Measurements from ENCODE around the gene NKX2-3. TPM values are rescaled to one million over a fixed set of nuclear protein-coding genes. Genes with fewer than 3 reads are reported as not detected.

NKX2-3 gene
- total RNA-seq, 1 experiment from 2014 or later: 0.15 TPM

GRCh38 chr10:99525897-99526296 is 6.8 kb upstream of the NKX2-3 start:
- Histone ChIP-seq H3K9me3 (ENCODE audit: control insufficient read depth, insufficient read depth, low read depth, low read length) (no peaks in the 10 kb centered on the region), H3K27me3 (ENCODE audit: control insufficient read depth, insufficient read depth, low read length) (0 out of 2 replicates have a peak, but pooled peaks cover 2% of the 10 kb centered on the region), H3K4me1 (ENCODE audit: control insufficient read depth, insufficient read depth, low read length) (no peaks in the 10 kb centered on the region; the same call in 1 of the 2 replicates), H3K27ac (ENCODE audit: low read length) (no peak overlapping the region), H3K36me3 (ENCODE audit: control insufficient read depth, insufficient read depth, low read length) (no peaks in the 10 kb centered on the region), H3K4me3 (ENCODE audit: low read depth in 2 of 2, low read length in 2 of 2) (no peak overlapping the region)
- TF ChIP-seq, protein P1, sequence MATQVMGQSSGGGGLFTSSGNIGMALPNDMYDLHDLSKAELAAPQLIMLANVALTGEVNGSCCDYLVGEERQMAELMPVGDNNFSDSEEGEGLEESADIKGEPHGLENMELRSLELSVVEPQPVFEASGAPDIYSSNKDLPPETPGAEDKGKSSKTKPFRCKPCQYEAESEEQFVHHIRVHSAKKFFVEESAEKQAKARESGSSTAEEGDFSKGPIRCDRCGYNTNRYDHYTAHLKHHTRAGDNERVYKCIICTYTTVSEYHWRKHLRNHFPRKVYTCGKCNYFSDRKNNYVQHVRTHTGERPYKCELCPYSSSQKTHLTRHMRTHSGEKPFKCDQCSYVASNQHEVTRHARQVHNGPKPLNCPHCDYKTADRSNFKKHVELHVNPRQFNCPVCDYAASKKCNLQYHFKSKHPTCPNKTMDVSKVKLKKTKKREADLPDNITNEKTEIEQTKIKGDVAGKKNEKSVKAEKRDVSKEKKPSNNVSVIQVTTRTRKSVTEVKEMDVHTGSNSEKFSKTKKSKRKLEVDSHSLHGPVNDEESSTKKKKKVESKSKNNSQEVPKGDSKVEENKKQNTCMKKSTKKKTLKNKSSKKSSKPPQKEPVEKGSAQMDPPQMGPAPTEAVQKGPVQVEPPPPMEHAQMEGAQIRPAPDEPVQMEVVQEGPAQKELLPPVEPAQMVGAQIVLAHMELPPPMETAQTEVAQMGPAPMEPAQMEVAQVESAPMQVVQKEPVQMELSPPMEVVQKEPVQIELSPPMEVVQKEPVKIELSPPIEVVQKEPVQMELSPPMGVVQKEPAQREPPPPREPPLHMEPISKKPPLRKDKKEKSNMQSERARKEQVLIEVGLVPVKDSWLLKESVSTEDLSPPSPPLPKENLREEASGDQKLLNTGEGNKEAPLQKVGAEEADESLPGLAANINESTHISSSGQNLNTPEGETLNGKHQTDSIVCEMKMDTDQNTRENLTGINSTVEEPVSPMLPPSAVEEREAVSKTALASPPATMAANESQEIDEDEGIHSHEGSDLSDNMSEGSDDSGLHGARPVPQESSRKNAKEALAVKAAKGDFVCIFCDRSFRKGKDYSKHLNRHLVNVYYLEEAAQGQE (IDR thresholded peaks at IDR 0.05; ENCODE audit: insufficient read depth in 1 of 2, low read depth in 2 of 2, low read length in 1 of 2): no peak
- TF ChIP-seq, protein P2, sequence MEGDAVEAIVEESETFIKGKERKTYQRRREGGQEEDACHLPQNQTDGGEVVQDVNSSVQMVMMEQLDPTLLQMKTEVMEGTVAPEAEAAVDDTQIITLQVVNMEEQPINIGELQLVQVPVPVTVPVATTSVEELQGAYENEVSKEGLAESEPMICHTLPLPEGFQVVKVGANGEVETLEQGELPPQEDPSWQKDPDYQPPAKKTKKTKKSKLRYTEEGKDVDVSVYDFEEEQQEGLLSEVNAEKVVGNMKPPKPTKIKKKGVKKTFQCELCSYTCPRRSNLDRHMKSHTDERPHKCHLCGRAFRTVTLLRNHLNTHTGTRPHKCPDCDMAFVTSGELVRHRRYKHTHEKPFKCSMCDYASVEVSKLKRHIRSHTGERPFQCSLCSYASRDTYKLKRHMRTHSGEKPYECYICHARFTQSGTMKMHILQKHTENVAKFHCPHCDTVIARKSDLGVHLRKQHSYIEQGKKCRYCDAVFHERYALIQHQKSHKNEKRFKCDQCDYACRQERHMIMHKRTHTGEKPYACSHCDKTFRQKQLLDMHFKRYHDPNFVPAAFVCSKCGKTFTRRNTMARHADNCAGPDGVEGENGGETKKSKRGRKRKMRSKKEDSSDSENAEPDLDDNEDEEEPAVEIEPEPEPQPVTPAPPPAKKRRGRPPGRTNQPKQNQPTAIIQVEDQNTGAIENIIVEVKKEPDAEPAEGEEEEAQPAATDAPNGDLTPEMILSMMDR (IDR thresholded peaks at IDR 0.05): no peak
- TF ChIP-seq TCF7L2 (IDR thresholded peaks at IDR 0.05; ENCODE audit: low read depth, low read length): no peak
- TF ChIP-seq SIN3A (IDR thresholded peaks at IDR 0.05; ENCODE audit: borderline replicate concordance, insufficient read depth, low read depth, low read length): no peak
- TF ChIP-seq POLR2AphosphoS5 (IDR thresholded peaks at IDR 0.05; ENCODE audit: low read depth, low read length): no peak
- BruUV-seq (replicated peaks): no TSS peak
- intact Hi-C loops (cut with micrococcal nuclease; ENCODE audit: unreplicated experiment) (no loop called here), in situ Hi-C loops (cut with HindIII; ENCODE audit: low pct_unique_long_range_greater_than_20kb, low sequenced_read_pairs) (no loop called here)
- ATAC-seq (no peak), DNase-seq (ENCODE audit: low read depth, low spot score) (no peak)
- ChIA-PET CTCF (no interaction called here), POLR2A (no interaction called here)

- no peaks in the 10 kb centered on the region; the same call in 1 of the 2 replicates for H3K4me1 ChIP-seq (ENCODE audit: control insufficient read depth, insufficient read depth, low read length)
- intact Hi-C loops (cut with micrococcal nuclease; ENCODE audit: unreplicated experiment) (no loop called here), in situ Hi-C loops (cut with HindIII; ENCODE audit: low pct_unique_long_range_greater_than_20kb, low sequenced_read_pairs) (no loop called here)
- no peaks in the 10 kb centered on the region for H3K9me3 ChIP-seq (ENCODE audit: control insufficient read depth, insufficient read depth, low read depth, low read length)
- no peaks in the 10 kb centered on the region; the same call in 1 of the 2 replicates for H3K27me3 ChIP-seq (ENCODE audit: control insufficient read depth, insufficient read depth, low read length)
- POLR2A ChIA-PET: no interaction called here
- TF ChIP-seq POLR2AphosphoS5 (IDR thresholded peaks at IDR 0.05; ENCODE audit: low read depth, low read length) (no peak), SIN3A (IDR thresholded peaks at IDR 0.05; ENCODE audit: borderline replicate concordance, insufficient read depth, low read depth, low read length) (no peak), TCF7L2 (IDR thresholded peaks at IDR 0.05; ENCODE audit: low read depth, low read length) (no peak)
- TF ChIP-seq, protein P1 (IDR thresholded peaks at IDR 0.05; ENCODE audit: insufficient read depth in 1 of 2, low read depth in 2 of 2, low read length in 1 of 2): no peak
- TF ChIP-seq, protein P2 (IDR thresholded peaks at IDR 0.05): no peak
- no TSS peak for BruUV-seq (replicated peaks)
- H3K27ac ChIP-seq (ENCODE audit: low read length): no peak overlapping the region
- ATAC-seq (no peak), DNase-seq (ENCODE audit: low read depth, low spot score) (no peak)
- H3K36me3 ChIP-seq (ENCODE audit: control insufficient read depth, insufficient read depth, low read length): no peaks in the 10 kb centered on the region
- H3K4me3 ChIP-seq (ENCODE audit: low read depth in 2 of 2, low read length in 2 of 2): no peak overlapping the region
- CTCF ChIA-PET: no interaction called here
Observed at GRCh38 chr10:99526861-99527504, 5.8 kb upstream of the NKX2-3 start.

Data from Panc1 (cell line).